WTC11 (cell line): ENCODE data around the gene MARCKSL1. TPM values are rescaled to one million over a fixed set of nuclear protein-coding genes. Genes with fewer than 3 reads are reported as not detected.
A peak's percentile ranks its signal among the peaks of the same experiment; 100 is the strongest.

Source experiments
- ATAC-seq: fragments of 200-7000 bp; cut with Tn5 transposase; 2 replicates; pipeline ENCODE4 v1.10.0; 2021; ENCODE audit warnings: mild to moderate bottlenecking, moderate library complexity
- CTCF ChIA-PET: fragments of 300-600 bp; sonication (Branson Sonifier 250); formaldehyde crosslinking; loops from one replicate; lab custom pipeline; 2021; ENCODE audit warnings: antibody characterized with exemption; lab: Charles Lee
- POLR2A ChIA-PET: fragments of 350-600 bp; sonication (Branson Sonifier 250); formaldehyde crosslinking; loops from one replicate; lab custom pipeline; 2021; ENCODE audit warnings: antibody characterized with exemption; lab: Charles Lee
- DNase-seq: peaks from one replicate; pipeline ENCODE4 v3.0.0; 2021; ENCODE audit warnings: low spot score
- H3K27ac Mint-ChIP-seq: 2 replicates; pipeline ENCODE4 v1.8.0; 2021; ENCODE audit warnings: mixed read lengths
- H3K27me3 Mint-ChIP-seq: 2 replicates; pipeline ENCODE4 v1.8.0; 2021; ENCODE audit warnings: low read depth, mild to moderate bottlenecking, moderate library complexity, mixed read lengths
- H3K36me3 Mint-ChIP-seq: 2 replicates; pipeline ENCODE4 v1.8.0; 2021; ENCODE audit warnings: mixed read lengths
- H3K4me1 Mint-ChIP-seq: 2 replicates; pipeline ENCODE4 v1.8.0; 2022; ENCODE audit warnings: mixed read lengths
- H3K4me3 Mint-ChIP-seq: 2 replicates; pipeline ENCODE4 v1.8.0; 2021; ENCODE audit warnings: mild to moderate bottlenecking, moderate library complexity, mixed read lengths
- H3K9me3 Mint-ChIP-seq: 2 replicates; pipeline ENCODE4 v1.8.0; 2021; ENCODE audit warnings: mixed read lengths
- ARID4B ChIP-seq: sonication (generic); formaldehyde crosslinking; IDR thresholded peaks from 2 replicates; pipeline ENCODE4 v1.8.0; 2023; ENCODE audit warnings: missing genetic modification reagents, mild to moderate bottlenecking, borderline replicate concordance
- E2F1 ChIP-seq: sonication (generic); formaldehyde crosslinking; IDR thresholded peaks from 2 replicates; pipeline ENCODE4 v1.8.0; 2022; ENCODE audit warnings: mild to moderate bottlenecking, missing genetic modification reagents
- IRF2 ChIP-seq: sonication (generic); formaldehyde crosslinking; IDR thresholded peaks from 2 replicates; pipeline ENCODE4 v1.8.0; 2022; ENCODE audit warnings: low read depth, missing genetic modification reagents, borderline replicate concordance
- PRRX2 ChIP-seq: fragments of 250-450 bp; sonication (Bioruptor Pico); IDR thresholded peaks from 2 replicates; pipeline ENCODE4 v1.8.0; 2021; ENCODE audit warnings: mild to moderate bottlenecking
- STAT6 ChIP-seq: sonication (generic); formaldehyde crosslinking; conservative IDR thresholded peaks from 2 replicates; pipeline ENCODE4 v1.8.1; 2023; ENCODE audit warnings: mild to moderate bottlenecking, low read depth, missing genetic modification reagents, moderate library complexity
- ZMAT4 ChIP-seq: fragments of 250-450 bp; sonication (Bioruptor Pico); IDR thresholded peaks from 2 replicates; pipeline ENCODE4 v1.9.0; 2021; ENCODE audit warnings: mild to moderate bottlenecking
- ZNF263 ChIP-seq: sonication (generic); formaldehyde crosslinking; IDR thresholded peaks from 2 replicates; pipeline ENCODE4 v1.8.1; 2022; ENCODE audit warnings: low read depth, mild to moderate bottlenecking, moderate library complexity, missing genetic modification reagents
- ZNF532 ChIP-seq: fragments of 250-450 bp; sonication (Bioruptor Pico); IDR thresholded peaks from 2 replicates; pipeline ENCODE4 v1.9.0; 2021; ENCODE audit warnings: mild to moderate bottlenecking, borderline replicate concordance
- total RNA-seq: library from RNA; stranded (reverse); gene quantifications from 3 replicates; pipeline ENCODE4 v1.2.3, GENCODE V29; 2021

MARCKSL1 gene
- total RNA-seq, 1 experiment from 2014 or later: 450 TPM

- peak overlapping the region; percentile 95 for H3K4me3 Mint-ChIP-seq
- TF ChIP-seq ZNF532 (CRISPR knock-in tag) (0 out of 2 replicates have a peak, but pooled peaks have one; percentile 24), STAT6 (CRISPR knock-in tag) (no peak), PRRX2 (CRISPR knock-in tag) (0 out of 2 replicates have a peak, but pooled peaks have one; percentile 39), ZMAT4 (peak; percentile 33; the same call in 1 of the 2 replicates)
- no peaks in the 10 kb centered on the region for H3K9me3 Mint-ChIP-seq
- peaks cover 48% of the 10 kb centered on the region for H3K36me3 Mint-ChIP-seq
- H3K4me1 Mint-ChIP-seq: peaks cover 42% of the 10 kb centered on the region
- H3K27me3 Mint-ChIP-seq: peaks cover 8% of the 10 kb centered on the region
- H3K27ac Mint-ChIP-seq: peak overlapping the region; percentile 66
- ATAC-seq (no peak), DNase-seq (no peak)
- ChIA-PET CTCF (interaction anchor here (0.6 to 3.0 kb wide), 6 partner anchors 14 to 118 kb away, joined by 3 to 16 read pairs (median 4); partner anchors contain the start of genes FAM229A and TSSK3), POLR2A (interaction anchor here (0.8 to 1.9 kb wide), 7 partner anchors 11 to 94 kb away, joined by 3 to 9 read pairs (median 5); partner anchors contain the start of gene BSDC1)
Measured at GRCh38 chr1:32333251-32333963, 2.6 kb downstream of the MARCKSL1 start.

GRCh38 chr1:32332290-32333079 is 3.5 kb downstream of the MARCKSL1 start:
- ChIA-PET POLR2A (interaction anchor here (0.6 to 1.9 kb wide), 11 partner anchors 10 to 382 kb away, joined by 3 to 9 read pairs (median 3); partner anchors contain the start of gene BSDC1), CTCF (interaction anchor here (0.6 to 3.0 kb wide), 8 partner anchors 11 to 117 kb away, joined by 3 to 16 read pairs (median 4); partner anchors contain the start of gene FAM229A)
- peak; percentile 36; the same call in 1 of the 2 replicates for TF ChIP-seq ZNF263 (CRISPR knock-in tag)
- TF ChIP-seq ARID4B: no peak
- no peak for TF ChIP-seq IRF2
- no peak for TF ChIP-seq E2F1 (CRISPR knock-in tag)
- TF ChIP-seq ZNF532 (CRISPR knock-in tag): peak; percentile 81; the same call in 1 of the 2 replicates

More at GRCh38 chr1:32332290-32333079, 3.5 kb downstream of the MARCKSL1 start:
- H3K36me3 Mint-ChIP-seq: peaks cover 54% of the 10 kb centered on the region
- H3K9me3 Mint-ChIP-seq: no peaks in the 10 kb centered on the region
- peaks cover 36% of the 10 kb centered on the region for H3K4me1 Mint-ChIP-seq
- peaks cover 6% of the 10 kb centered on the region; the same call in 1 of the 2 replicates for H3K27me3 Mint-ChIP-seq
- ATAC-seq (peak; percentile 6), DNase-seq (peak; percentile 47)
- H3K27ac Mint-ChIP-seq: peak overlapping the region; percentile 94
- no peak overlapping the region; the same call in 1 of the 2 replicates for H3K4me3 Mint-ChIP-seq
